ENCODE data around the gene IRAK1.

DNA sequence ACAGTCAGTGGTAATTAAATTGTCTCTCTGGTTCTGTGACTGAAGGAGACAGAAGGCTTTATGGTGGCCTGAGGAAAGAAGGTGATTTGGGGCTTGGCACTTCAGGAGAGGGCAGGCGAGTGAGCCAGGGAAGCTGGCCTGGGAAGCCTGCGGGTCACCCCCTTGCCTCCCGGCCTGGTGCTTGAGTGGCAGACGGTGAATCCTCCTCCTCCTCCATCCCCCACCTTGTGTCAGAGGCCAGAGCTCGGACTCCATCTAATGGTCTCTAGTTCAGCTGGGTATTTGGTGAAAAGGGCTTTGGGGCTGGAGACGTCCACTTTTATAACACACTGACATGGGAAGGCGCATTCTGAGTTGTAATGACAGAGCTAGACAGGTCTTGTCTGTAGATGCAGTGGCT, 38.5 kb downstream of the IRAK1 start:
- TF ChIP-seq, protein P1, sequence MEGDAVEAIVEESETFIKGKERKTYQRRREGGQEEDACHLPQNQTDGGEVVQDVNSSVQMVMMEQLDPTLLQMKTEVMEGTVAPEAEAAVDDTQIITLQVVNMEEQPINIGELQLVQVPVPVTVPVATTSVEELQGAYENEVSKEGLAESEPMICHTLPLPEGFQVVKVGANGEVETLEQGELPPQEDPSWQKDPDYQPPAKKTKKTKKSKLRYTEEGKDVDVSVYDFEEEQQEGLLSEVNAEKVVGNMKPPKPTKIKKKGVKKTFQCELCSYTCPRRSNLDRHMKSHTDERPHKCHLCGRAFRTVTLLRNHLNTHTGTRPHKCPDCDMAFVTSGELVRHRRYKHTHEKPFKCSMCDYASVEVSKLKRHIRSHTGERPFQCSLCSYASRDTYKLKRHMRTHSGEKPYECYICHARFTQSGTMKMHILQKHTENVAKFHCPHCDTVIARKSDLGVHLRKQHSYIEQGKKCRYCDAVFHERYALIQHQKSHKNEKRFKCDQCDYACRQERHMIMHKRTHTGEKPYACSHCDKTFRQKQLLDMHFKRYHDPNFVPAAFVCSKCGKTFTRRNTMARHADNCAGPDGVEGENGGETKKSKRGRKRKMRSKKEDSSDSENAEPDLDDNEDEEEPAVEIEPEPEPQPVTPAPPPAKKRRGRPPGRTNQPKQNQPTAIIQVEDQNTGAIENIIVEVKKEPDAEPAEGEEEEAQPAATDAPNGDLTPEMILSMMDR (IDR thresholded peaks at IDR 0.05) = no peak
- TF ChIP-seq POLR2A (IDR thresholded peaks at IDR 0.05) = no peak

All from body of pancreas (tissue), 4 donors.